Liver (tissue), 9 donors: ENCODE measurements around the gene LRRC8B. TPM values are rescaled to one million over a fixed set of nuclear protein-coding genes. Genes with fewer than 3 reads are reported as not detected.

Experiments used
- DNase-seq: peaks from one replicate; pipeline ENCODE4 v3.0.0-alpha.2; 2017; ENCODE audit warnings: low spot score
- H3K27ac ChIP-seq, 2 donors: one replicate each; pipeline ENCODE4 v1.7.0; 2013; ENCODE audit warnings: inconsistent platforms in 2 of 2, low read length in 2 of 2, control low read depth in 1 of 2, low read depth in 1 of 2, mild to moderate bottlenecking in 1 of 2
- H3K27me3 ChIP-seq, 4 donors: one replicate each; pipeline versions ENCODE4 v1.6.1 to v1.7.0; 2013; ENCODE audit warnings: low read length in 3 of 4, inconsistent platforms in 1 of 4, mild to moderate bottlenecking in 1 of 4, moderate library complexity in 1 of 4; ENCODE audit not compliant: control insufficient read depth in 4 of 4, insufficient read depth in 4 of 4
- H3K36me3 ChIP-seq, 4 donors: one replicate each; pipeline versions ENCODE4 v1.6.1 to v1.7.0; 2013; ENCODE audit warnings: low read length in 3 of 4, mild to moderate bottlenecking in 3 of 4, low read depth in 1 of 4, moderate library complexity in 1 of 4; ENCODE audit not compliant: control insufficient read depth in 4 of 4, insufficient read depth in 3 of 4
- H3K4me1 ChIP-seq, 4 donors: one replicate each; pipeline versions ENCODE4 v1.6.1 to v1.7.0; 2013; ENCODE audit warnings: low read length in 3 of 4, mild to moderate bottlenecking in 3 of 4, moderate library complexity in 1 of 4; ENCODE audit not compliant: control insufficient read depth in 4 of 4, insufficient read depth in 4 of 4
- H3K4me3 ChIP-seq, 3 donors: one replicate each; pipeline versions ENCODE4 v1.6.1 to v1.7.0; 2013; ENCODE audit warnings: low read length in 3 of 3, control low read depth in 1 of 3, low read depth in 1 of 3, mild to moderate bottlenecking in 1 of 3
- H3K9ac ChIP-seq, 2 donors: one replicate each; pipeline ENCODE4 v1.7.0; 2013; ENCODE audit warnings: low read length in 2 of 2, mild to moderate bottlenecking in 2 of 2, moderate library complexity in 2 of 2, control low read depth in 1 of 2, low read depth in 1 of 2
- H3K9me3 ChIP-seq, 4 donors: one replicate each; pipeline versions ENCODE4 v1.6.1 to v1.7.0; 2013; ENCODE audit warnings: low read length in 3 of 4; ENCODE audit not compliant: control insufficient read depth in 4 of 4
- ATF3 ChIP-seq: IDR thresholded peaks from 2 replicates; pipeline ENCODE4 v1.6.1; 2016; ENCODE audit warnings: antibody characterized with exemption
- EGR1 ChIP-seq, 2 donors: IDR thresholded peaks; 2 replicates each; pipeline ENCODE4 v1.6.1; 2016 to 2018; ENCODE audit warnings: antibody characterized with exemption in 2 of 2, low read depth in 2 of 2
- FOXA1 ChIP-seq: IDR thresholded peaks from 2 replicates; pipeline ENCODE4 v1.6.1; 2016; ENCODE audit warnings: antibody characterized with exemption
- FOXA2 ChIP-seq: IDR thresholded peaks from 2 replicates; pipeline ENCODE4 v1.6.1; 2016; ENCODE audit warnings: antibody characterized with exemption
- GABPA ChIP-seq, 2 donors: IDR thresholded peaks in 1 of 2; conservative IDR thresholded peaks in 1 of 2; 2 replicates each; pipeline ENCODE4 v1.6.1; 2016; ENCODE audit warnings: antibody characterized with exemption in 2 of 2, mild to moderate bottlenecking in 1 of 2, moderate library complexity in 1 of 2
- HNF4A ChIP-seq, 2 donors: conservative IDR thresholded peaks; 2 replicates each; pipeline ENCODE4 v1.6.1; 2016; ENCODE audit warnings: antibody characterized with exemption in 2 of 2, mild to moderate bottlenecking in 2 of 2
- HNF4G ChIP-seq: IDR thresholded peaks from 2 replicates; pipeline ENCODE4 v1.6.1; 2016; ENCODE audit warnings: antibody characterized with exemption
- JUND ChIP-seq, 2 donors: IDR thresholded peaks; 2 replicates each; pipeline ENCODE4 v1.6.1; 2016; ENCODE audit warnings: antibody characterized with exemption in 2 of 2
- NR2F2 ChIP-seq: IDR thresholded peaks from 2 replicates; pipeline ENCODE4 v1.6.1; 2016; ENCODE audit warnings: antibody characterized with exemption
- RAD21 ChIP-seq, 2 donors: IDR thresholded peaks; 2 replicates each; pipeline ENCODE4 v1.6.1; 2016; ENCODE audit warnings: antibody characterized with exemption in 2 of 2, mild to moderate bottlenecking in 2 of 2
- RXRA ChIP-seq, 2 donors: IDR thresholded peaks; 2 replicates each; pipeline ENCODE4 v1.6.1; 2017 to 2018; ENCODE audit warnings: antibody characterized with exemption in 2 of 2, mild to moderate bottlenecking in 1 of 2
- SP1 ChIP-seq: IDR thresholded peaks from 2 replicates; pipeline ENCODE4 v1.6.1; 2018; ENCODE audit warnings: antibody characterized with exemption, mild to moderate bottlenecking
- TAF1 ChIP-seq: conservative IDR thresholded peaks from 2 replicates; pipeline ENCODE4 v1.6.1; 2016; ENCODE audit warnings: antibody characterized with exemption, mild to moderate bottlenecking
- YY1 ChIP-seq: IDR thresholded peaks from 2 replicates; pipeline ENCODE4 v1.6.1; 2016; ENCODE audit warnings: antibody characterized with exemption, mild to moderate bottlenecking
- WGBS: extraction: QIAGEN DNeasy Blood & Tissue Kit; methylation state at CpG from one replicate; pipeline ENCODE4 v1.1.7; 2013; 5-methylcytosine and 5-hydroxymethylcytosine counted together
- polyA plus RNA-seq, 2 donors: library from polyadenylated mRNA; stranded (reverse) in 1 of 2; unstranded in 1 of 2; fragments of 200-250 nt in 1 of 2; fragments of >200 nt in 1 of 2; fragmentation: Nextera tagmentation in 1 of 2; extraction: Ambion mirVana in 1 of 2; gene quantifications; one replicate each; pipeline versions ENCODE4 v1.2.1 to v1.2.3, GENCODE V29; 2013 to 2015
- total RNA-seq, 2 donors: library from RNA; depleted of rRNA; stranded (reverse); fragments of >200 nt; gene quantifications; one replicate each; pipeline ENCODE4 v1.2.3, GENCODE V29; 2014
- TF ChIP-seq, protein P1 (sequence below): IDR thresholded peaks from 2 replicates; pipeline ENCODE4 v1.6.1; 2016; ENCODE audit warnings: antibody characterized with exemption
- TF ChIP-seq, protein P2 (sequence below): IDR thresholded peaks from 2 replicates; pipeline ENCODE4 v1.6.1; 2016; ENCODE audit warnings: antibody characterized with exemption
- TF ChIP-seq, protein P3 (sequence below): IDR thresholded peaks from 2 replicates; pipeline ENCODE4 v1.6.1; 2016; ENCODE audit warnings: antibody characterized with exemption, mild to moderate bottlenecking
- TF ChIP-seq, protein P4 (sequence below): fragments of 150-350 bp; IDR thresholded peaks from 2 replicates; pipeline ENCODE4 v1.5.1; 2017; ENCODE audit warnings: improper control_type of control experiment, low read depth, low read length; ENCODE audit not compliant: missing input control
- donor health status: healthy.
- donor health status: healthy.
- donor health status: healthy.
- donor health status: healthy.
- donor health status: healthy.

The LRRC8B gene
- total and polyA plus RNA-seq, 4 donors, result 1.2 to 4.3 (median 2.5) TPM

GRCh38 chr1:89600451-89601224 is 76.0 kb downstream of the LRRC8B start:
- Histone ChIP-seq H3K27ac (no peak overlapping the region), H3K27me3 (no peaks in the 10 kb centered on the region), H3K9me3 (no peaks in the 10 kb centered on the region), H3K4me1 (no peaks in the 10 kb centered on the region), H3K36me3 (no peaks in the 10 kb centered on the region), H3K4me3 (no peak overlapping the region), H3K9ac (no peak overlapping the region)
- TF ChIP-seq, protein P1, sequence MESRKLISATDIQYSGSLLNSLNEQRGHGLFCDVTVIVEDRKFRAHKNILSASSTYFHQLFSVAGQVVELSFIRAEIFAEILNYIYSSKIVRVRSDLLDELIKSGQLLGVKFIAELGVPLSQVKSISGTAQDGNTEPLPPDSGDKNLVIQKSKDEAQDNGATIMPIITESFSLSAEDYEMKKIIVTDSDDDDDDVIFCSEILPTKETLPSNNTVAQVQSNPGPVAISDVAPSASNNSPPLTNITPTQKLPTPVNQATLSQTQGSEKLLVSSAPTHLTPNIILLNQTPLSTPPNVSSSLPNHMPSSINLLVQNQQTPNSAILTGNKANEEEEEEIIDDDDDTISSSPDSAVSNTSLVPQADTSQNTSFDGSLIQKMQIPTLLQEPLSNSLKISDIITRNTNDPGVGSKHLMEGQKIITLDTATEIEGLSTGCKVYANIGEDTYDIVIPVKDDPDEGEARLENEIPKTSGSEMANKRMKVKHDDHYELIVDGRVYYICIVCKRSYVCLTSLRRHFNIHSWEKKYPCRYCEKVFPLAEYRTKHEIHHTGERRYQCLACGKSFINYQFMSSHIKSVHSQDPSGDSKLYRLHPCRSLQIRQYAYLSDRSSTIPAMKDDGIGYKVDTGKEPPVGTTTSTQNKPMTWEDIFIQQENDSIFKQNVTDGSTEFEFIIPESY, result no peak
- TF ChIP-seq EGR1 (IDR thresholded peaks at IDR 0.05; ENCODE audit: low read depth in 2 of 2), result no peak
- no peak for TF ChIP-seq RXRA (IDR thresholded peaks at IDR 0.05)
- TF ChIP-seq HNF4G, result no peak
- TF ChIP-seq YY1, result no peak
- no peak for TF ChIP-seq FOXA2
- no peak for TF ChIP-seq GABPA (IDR thresholded peaks at IDR 0.05 in 1 of 2, conservative IDR thresholded peaks at IDR 0.05 in 1 of 2)
- no peak for TF ChIP-seq SP1
- TF ChIP-seq ATF3, result no peak
- no peak for TF ChIP-seq RAD21 (IDR thresholded peaks at IDR 0.05)
- no peak for TF ChIP-seq JUND (IDR thresholded peaks at IDR 0.05)
- TF ChIP-seq, protein P2, sequence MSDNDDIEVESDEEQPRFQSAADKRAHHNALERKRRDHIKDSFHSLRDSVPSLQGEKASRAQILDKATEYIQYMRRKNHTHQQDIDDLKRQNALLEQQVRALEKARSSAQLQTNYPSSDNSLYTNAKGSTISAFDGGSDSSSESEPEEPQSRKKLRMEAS, result no peak
- TF ChIP-seq TAF1, result no peak
- no peak for TF ChIP-seq HNF4A (conservative IDR thresholded peaks at IDR 0.05)
- no peak for TF ChIP-seq NR2F2
- TF ChIP-seq FOXA1, result no peak
- TF ChIP-seq, protein P3, sequence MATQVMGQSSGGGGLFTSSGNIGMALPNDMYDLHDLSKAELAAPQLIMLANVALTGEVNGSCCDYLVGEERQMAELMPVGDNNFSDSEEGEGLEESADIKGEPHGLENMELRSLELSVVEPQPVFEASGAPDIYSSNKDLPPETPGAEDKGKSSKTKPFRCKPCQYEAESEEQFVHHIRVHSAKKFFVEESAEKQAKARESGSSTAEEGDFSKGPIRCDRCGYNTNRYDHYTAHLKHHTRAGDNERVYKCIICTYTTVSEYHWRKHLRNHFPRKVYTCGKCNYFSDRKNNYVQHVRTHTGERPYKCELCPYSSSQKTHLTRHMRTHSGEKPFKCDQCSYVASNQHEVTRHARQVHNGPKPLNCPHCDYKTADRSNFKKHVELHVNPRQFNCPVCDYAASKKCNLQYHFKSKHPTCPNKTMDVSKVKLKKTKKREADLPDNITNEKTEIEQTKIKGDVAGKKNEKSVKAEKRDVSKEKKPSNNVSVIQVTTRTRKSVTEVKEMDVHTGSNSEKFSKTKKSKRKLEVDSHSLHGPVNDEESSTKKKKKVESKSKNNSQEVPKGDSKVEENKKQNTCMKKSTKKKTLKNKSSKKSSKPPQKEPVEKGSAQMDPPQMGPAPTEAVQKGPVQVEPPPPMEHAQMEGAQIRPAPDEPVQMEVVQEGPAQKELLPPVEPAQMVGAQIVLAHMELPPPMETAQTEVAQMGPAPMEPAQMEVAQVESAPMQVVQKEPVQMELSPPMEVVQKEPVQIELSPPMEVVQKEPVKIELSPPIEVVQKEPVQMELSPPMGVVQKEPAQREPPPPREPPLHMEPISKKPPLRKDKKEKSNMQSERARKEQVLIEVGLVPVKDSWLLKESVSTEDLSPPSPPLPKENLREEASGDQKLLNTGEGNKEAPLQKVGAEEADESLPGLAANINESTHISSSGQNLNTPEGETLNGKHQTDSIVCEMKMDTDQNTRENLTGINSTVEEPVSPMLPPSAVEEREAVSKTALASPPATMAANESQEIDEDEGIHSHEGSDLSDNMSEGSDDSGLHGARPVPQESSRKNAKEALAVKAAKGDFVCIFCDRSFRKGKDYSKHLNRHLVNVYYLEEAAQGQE, result no peak
- TF ChIP-seq, protein P4, sequence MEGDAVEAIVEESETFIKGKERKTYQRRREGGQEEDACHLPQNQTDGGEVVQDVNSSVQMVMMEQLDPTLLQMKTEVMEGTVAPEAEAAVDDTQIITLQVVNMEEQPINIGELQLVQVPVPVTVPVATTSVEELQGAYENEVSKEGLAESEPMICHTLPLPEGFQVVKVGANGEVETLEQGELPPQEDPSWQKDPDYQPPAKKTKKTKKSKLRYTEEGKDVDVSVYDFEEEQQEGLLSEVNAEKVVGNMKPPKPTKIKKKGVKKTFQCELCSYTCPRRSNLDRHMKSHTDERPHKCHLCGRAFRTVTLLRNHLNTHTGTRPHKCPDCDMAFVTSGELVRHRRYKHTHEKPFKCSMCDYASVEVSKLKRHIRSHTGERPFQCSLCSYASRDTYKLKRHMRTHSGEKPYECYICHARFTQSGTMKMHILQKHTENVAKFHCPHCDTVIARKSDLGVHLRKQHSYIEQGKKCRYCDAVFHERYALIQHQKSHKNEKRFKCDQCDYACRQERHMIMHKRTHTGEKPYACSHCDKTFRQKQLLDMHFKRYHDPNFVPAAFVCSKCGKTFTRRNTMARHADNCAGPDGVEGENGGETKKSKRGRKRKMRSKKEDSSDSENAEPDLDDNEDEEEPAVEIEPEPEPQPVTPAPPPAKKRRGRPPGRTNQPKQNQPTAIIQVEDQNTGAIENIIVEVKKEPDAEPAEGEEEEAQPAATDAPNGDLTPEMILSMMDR, result no peak
- no peak for DNase-seq
- WGBS, result 87% methylated on average over 3 of the region's 3 CpGs
